Panc1 (cell line): Measurements from ENCODE around the gene LMNTD2. TPM values are rescaled to one million over a fixed set of nuclear protein-coding genes. Genes with fewer than 3 reads are reported as not detected.
A peak's percentile ranks its signal among the peaks of the same experiment; 100 is the strongest.

Experiments
- ATAC-seq: fragments of 200-7000 bp; cut with Tn5 transposase; 2 replicates; pipeline ENCODE4 v1.9.1; 2020; ENCODE audit warnings: mild to moderate bottlenecking, moderate library complexity
- BruUV-seq: library from RNA; stranded (reverse); fragments of 400-500 nt; replicated peaks from 2 replicates; lab custom pipeline; 2021; lab: Mats Ljungman, UMichigan
- CTCF ChIA-PET: fragments of 300-600 bp; sonication (Branson Sonifier 250); formaldehyde crosslinking; loops from one replicate; lab custom pipeline; 2022; ENCODE audit warnings: antibody characterized with exemption; lab: Charles Lee
- POLR2A ChIA-PET: fragments of 300-600 bp; sonication (Branson Sonifier 250); formaldehyde crosslinking; loops from one replicate; lab custom pipeline; 2022; ENCODE audit warnings: antibody characterized with exemption; lab: Charles Lee
- DNase-seq: peaks from one replicate; pipeline ENCODE4 v3.0.0-alpha.2; 2010; ENCODE audit warnings: low read depth, low spot score
- H3K27ac ChIP-seq: 2 replicates; pipeline ENCODE4 v1.5.1; 2011; ENCODE audit warnings: mild to moderate bottlenecking, low read length, inconsistent platforms
- H3K27me3 ChIP-seq: fragments of 200-500 bp; sonication (Bioruptor generic); 2 replicates; pipeline ENCODE4 v1.6.0; 2014; ENCODE audit warnings: low read length, inconsistent platforms; ENCODE audit not compliant: control insufficient read depth, insufficient read depth
- H3K36me3 ChIP-seq: fragments of 200-500 bp; sonication (Bioruptor generic); 2 replicates; pipeline ENCODE4 v1.5.1; 2014; ENCODE audit warnings: inconsistent platforms, mild to moderate bottlenecking, low read length, moderate library complexity; ENCODE audit not compliant: control insufficient read depth, insufficient read depth
- H3K4me1 ChIP-seq: 2 replicates; pipeline ENCODE4 v1.5.1; 2011; ENCODE audit warnings: inconsistent platforms, mild to moderate bottlenecking, low read length, moderate library complexity; ENCODE audit not compliant: control insufficient read depth, insufficient read depth
- H3K4me3 ChIP-seq, 2 experiments: 2 replicates each; pipeline ENCODE4 v1.5.1; 2011 to 2012; ENCODE audit warnings: low read depth in 2 of 2, low read length in 2 of 2, mild to moderate bottlenecking in 2 of 2, inconsistent platforms in 1 of 2, moderate library complexity in 1 of 2
- H3K9me3 ChIP-seq: fragments of 200-500 bp; sonication (Bioruptor generic); 2 replicates; pipeline ENCODE4 v1.5.1; 2014; ENCODE audit warnings: low read depth, mild to moderate bottlenecking, inconsistent platforms, low read length, moderate library complexity; ENCODE audit not compliant: control insufficient read depth, insufficient read depth
- CTCF ChIP-seq: fragments of 450-650 bp; IDR thresholded peaks from 2 replicates; pipeline ENCODE4 v1.5.1; 2017; ENCODE audit warnings: mild to moderate bottlenecking
- POLR2AphosphoS5 ChIP-seq: IDR thresholded peaks from 2 replicates; pipeline ENCODE4 v1.6.1; 2012; ENCODE audit warnings: mild to moderate bottlenecking, low read depth, low read length, moderate library complexity
- SIN3A ChIP-seq: IDR thresholded peaks from 2 replicates; pipeline ENCODE4 v1.6.1; 2012; ENCODE audit warnings: low read depth, mild to moderate bottlenecking, low read length, moderate library complexity, borderline replicate concordance; ENCODE audit not compliant: insufficient read depth
- TCF7L2 ChIP-seq: IDR thresholded peaks from 2 replicates; pipeline ENCODE4 v1.6.1; 2011; ENCODE audit warnings: mild to moderate bottlenecking, low read depth, low read length, inconsistent platforms
- in situ Hi-C: cut with HindIII; loops from 2 replicates; pipeline ENCODE4 v1.10.0; 2016; ENCODE audit warnings: low sequenced_read_pairs, low pct_unique_long_range_greater_than_20kb
- intact Hi-C: fragments of 100-400 bp; cut with micrococcal nuclease; formaldehyde crosslinking; loops from one replicate; pipeline ENCODE4 v1.10.0; 2022; ENCODE audit not compliant: unreplicated experiment
- total RNA-seq: library from RNA; stranded (reverse); gene quantifications from one replicate; pipeline ENCODE4 v1.2.1, GENCODE V29; 2021; ENCODE audit not compliant: unreplicated experiment
- TF ChIP-seq, protein P1 (sequence below), 2 experiments: IDR thresholded peaks; 2 replicates each; pipeline ENCODE4 v1.6.1; 2011 to 2012; ENCODE audit warnings: low read depth in 2 of 2, control low read depth in 1 of 2, low read length in 1 of 2, mild to moderate bottlenecking in 1 of 2, moderate library complexity in 1 of 2; ENCODE audit not compliant: insufficient read depth in 1 of 2

The LMNTD2 gene
- total RNA-seq, 1 experiment from 2014 or later = 21.8 TPM

GRCh38 chr11:595400-595799 lies 34.9 kb upstream of the LMNTD2 start:
- Histone ChIP-seq H3K36me3 (peaks cover 8% of the 10 kb centered on the region; the same call in 1 of the 2 replicates), H3K27ac (no peak overlapping the region), H3K27me3 (no peaks in the 10 kb centered on the region), H3K9me3 (no peaks in the 10 kb centered on the region), H3K4me1 (no peaks in the 10 kb centered on the region), H3K4me3 (no peak overlapping the region)
- ChIA-PET CTCF (no interaction called here), POLR2A (no interaction called here)
- no peak for TF ChIP-seq CTCF
- TF ChIP-seq, protein P1, sequence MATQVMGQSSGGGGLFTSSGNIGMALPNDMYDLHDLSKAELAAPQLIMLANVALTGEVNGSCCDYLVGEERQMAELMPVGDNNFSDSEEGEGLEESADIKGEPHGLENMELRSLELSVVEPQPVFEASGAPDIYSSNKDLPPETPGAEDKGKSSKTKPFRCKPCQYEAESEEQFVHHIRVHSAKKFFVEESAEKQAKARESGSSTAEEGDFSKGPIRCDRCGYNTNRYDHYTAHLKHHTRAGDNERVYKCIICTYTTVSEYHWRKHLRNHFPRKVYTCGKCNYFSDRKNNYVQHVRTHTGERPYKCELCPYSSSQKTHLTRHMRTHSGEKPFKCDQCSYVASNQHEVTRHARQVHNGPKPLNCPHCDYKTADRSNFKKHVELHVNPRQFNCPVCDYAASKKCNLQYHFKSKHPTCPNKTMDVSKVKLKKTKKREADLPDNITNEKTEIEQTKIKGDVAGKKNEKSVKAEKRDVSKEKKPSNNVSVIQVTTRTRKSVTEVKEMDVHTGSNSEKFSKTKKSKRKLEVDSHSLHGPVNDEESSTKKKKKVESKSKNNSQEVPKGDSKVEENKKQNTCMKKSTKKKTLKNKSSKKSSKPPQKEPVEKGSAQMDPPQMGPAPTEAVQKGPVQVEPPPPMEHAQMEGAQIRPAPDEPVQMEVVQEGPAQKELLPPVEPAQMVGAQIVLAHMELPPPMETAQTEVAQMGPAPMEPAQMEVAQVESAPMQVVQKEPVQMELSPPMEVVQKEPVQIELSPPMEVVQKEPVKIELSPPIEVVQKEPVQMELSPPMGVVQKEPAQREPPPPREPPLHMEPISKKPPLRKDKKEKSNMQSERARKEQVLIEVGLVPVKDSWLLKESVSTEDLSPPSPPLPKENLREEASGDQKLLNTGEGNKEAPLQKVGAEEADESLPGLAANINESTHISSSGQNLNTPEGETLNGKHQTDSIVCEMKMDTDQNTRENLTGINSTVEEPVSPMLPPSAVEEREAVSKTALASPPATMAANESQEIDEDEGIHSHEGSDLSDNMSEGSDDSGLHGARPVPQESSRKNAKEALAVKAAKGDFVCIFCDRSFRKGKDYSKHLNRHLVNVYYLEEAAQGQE (IDR thresholded peaks at IDR 0.05; ENCODE audit: insufficient read depth in 1 of 2, low read depth in 2 of 2, low read length in 1 of 2) = no peak
- TF ChIP-seq POLR2AphosphoS5 = no peak
- TF ChIP-seq TCF7L2 = no peak
- TF ChIP-seq SIN3A = no peak
- DNase-seq (no peak), ATAC-seq (no peak)
- intact Hi-C loops (no loop called here), in situ Hi-C loops (no loop called here)
- BruUV-seq = TSS peak; percentile 24

- ATAC-seq = no peak
Observed at GRCh38 chr11:593347-593746, 32.8 kb upstream of the LMNTD2 start.

More at GRCh38 chr11:593347-593746, 32.8 kb upstream of the LMNTD2 start:
- CTCF ChIA-PET = no interaction called here
- BruUV-seq = no TSS peak
- H3K4me3 ChIP-seq = no peak overlapping the region
- TF ChIP-seq CTCF = no peak
- TF ChIP-seq, protein P1 (IDR thresholded peaks at IDR 0.05; ENCODE audit: insufficient read depth in 1 of 2, low read depth in 2 of 2, low read length in 1 of 2) = no peak
- no peak for TF ChIP-seq POLR2AphosphoS5
- TF ChIP-seq SIN3A = no peak
- TF ChIP-seq TCF7L2 = no peak
- H3K4me1 ChIP-seq = no peaks in the 10 kb centered on the region
- no peak overlapping the region for H3K27ac ChIP-seq
- in situ Hi-C loops (no loop called here), intact Hi-C loops (no loop called here)
- DNase-seq = no peak
- H3K27me3 ChIP-seq = no peaks in the 10 kb centered on the region
- POLR2A ChIA-PET = no interaction called here
- no peaks in the 10 kb centered on the region for H3K9me3 ChIP-seq
- H3K36me3 ChIP-seq = peaks cover 11% of the 10 kb centered on the region; the same call in 1 of the 2 replicates
